Measurements from ENCODE around the gene SLC22A23.

GRCh38 chr6:3285732-3286131 lies 171.1 kb downstream of the SLC22A23 start:
- TF ChIP-seq, protein P1, sequence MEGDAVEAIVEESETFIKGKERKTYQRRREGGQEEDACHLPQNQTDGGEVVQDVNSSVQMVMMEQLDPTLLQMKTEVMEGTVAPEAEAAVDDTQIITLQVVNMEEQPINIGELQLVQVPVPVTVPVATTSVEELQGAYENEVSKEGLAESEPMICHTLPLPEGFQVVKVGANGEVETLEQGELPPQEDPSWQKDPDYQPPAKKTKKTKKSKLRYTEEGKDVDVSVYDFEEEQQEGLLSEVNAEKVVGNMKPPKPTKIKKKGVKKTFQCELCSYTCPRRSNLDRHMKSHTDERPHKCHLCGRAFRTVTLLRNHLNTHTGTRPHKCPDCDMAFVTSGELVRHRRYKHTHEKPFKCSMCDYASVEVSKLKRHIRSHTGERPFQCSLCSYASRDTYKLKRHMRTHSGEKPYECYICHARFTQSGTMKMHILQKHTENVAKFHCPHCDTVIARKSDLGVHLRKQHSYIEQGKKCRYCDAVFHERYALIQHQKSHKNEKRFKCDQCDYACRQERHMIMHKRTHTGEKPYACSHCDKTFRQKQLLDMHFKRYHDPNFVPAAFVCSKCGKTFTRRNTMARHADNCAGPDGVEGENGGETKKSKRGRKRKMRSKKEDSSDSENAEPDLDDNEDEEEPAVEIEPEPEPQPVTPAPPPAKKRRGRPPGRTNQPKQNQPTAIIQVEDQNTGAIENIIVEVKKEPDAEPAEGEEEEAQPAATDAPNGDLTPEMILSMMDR (IDR thresholded peaks at IDR 0.05) = no peak
- no peak for TF ChIP-seq EP300 (IDR thresholded peaks at IDR 0.05)
